ENCODE measurements around the gene CCDC171. TPM values are rescaled to one million over a fixed set of nuclear protein-coding genes. Genes with fewer than 3 reads are reported as not detected.

The CCDC171 gene
- total RNA-seq, 1 donor from 2014 or later, result 0.92 TPM

DNA sequence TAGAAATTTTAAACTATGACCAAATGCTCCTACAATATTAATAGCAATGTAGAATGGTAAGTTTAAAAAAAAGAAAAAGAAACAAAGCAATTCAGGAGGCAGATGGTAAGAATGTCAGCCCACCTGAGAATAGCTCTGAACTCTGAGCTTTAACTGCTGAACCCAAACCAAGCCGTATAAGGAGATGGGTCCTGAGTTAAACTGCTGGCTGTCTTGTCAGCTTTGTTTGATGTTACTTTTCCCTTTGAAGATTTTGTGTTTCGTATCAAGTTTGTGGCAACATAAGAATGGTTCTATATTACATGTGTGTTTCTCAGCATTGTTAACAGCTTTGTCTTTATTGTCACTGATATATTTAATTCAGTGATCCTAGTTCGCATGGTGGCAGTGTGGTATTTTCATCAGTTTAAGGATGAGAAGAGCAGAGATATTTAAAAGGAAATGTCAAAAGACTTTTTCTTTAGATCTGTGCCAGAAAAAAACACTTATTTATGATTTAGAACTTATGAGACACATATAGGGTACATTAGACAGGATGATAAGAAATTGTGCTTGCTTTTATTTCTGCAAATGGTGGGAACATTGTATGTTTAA is 390.1 kb downstream of the CCDC171 start:
- no peak overlapping the region for H3K4me3 ChIP-seq (ENCODE audit: low read depth, low read length)
- DNase-seq (ENCODE audit: low read depth), result no peak
- TF ChIP-seq, protein P1, sequence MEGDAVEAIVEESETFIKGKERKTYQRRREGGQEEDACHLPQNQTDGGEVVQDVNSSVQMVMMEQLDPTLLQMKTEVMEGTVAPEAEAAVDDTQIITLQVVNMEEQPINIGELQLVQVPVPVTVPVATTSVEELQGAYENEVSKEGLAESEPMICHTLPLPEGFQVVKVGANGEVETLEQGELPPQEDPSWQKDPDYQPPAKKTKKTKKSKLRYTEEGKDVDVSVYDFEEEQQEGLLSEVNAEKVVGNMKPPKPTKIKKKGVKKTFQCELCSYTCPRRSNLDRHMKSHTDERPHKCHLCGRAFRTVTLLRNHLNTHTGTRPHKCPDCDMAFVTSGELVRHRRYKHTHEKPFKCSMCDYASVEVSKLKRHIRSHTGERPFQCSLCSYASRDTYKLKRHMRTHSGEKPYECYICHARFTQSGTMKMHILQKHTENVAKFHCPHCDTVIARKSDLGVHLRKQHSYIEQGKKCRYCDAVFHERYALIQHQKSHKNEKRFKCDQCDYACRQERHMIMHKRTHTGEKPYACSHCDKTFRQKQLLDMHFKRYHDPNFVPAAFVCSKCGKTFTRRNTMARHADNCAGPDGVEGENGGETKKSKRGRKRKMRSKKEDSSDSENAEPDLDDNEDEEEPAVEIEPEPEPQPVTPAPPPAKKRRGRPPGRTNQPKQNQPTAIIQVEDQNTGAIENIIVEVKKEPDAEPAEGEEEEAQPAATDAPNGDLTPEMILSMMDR (conservative IDR thresholded peaks at IDR 0.05; ENCODE audit: low read depth, low read length), result no peak

DNA sequence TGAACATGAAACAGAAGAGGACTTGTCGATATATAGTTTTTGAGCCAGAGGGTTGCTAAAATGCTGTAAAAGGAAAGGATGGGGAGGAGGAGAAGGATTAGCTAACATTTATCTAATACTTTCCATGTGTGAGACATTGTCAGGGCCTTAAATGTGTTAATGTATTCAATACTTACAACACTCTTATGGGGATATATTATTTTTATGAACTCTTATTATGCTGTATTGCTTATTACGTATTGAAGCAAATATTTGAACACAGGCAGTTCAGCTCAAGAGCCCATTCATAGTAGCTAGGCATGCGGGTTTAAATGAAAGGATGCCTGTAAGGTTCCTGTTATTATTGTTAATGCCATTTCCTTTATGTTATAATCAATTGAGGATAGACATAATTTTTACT is 391.5 kb downstream of the CCDC171 start:
- TF ChIP-seq, protein P1 (conservative IDR thresholded peaks at IDR 0.05; ENCODE audit: low read depth, low read length), result no peak
- no peak overlapping the region for H3K4me3 ChIP-seq (ENCODE audit: low read depth, low read length)
- no peak for DNase-seq (ENCODE audit: low read depth)

DNA sequence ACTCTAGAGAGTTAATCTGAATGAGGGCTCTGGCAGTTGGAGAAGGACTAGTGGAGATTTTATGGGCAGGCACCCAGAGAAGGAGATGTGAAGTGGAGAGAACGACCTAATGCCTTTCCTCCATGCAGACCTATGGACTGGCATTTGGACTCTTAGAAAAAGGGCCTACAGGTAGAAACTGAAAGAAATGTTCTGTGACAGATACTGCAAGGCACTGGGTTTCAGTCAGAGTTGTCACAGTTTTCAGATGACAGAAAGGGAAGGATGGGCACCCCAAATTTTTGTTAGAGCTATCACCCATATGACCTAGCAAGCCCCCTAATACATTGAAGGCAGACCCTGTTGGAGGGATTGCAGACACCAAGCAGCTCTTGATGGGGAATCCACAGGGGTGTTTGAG is 406.8 kb downstream of the CCDC171 start:
- TF ChIP-seq, protein P1 (conservative IDR thresholded peaks at IDR 0.05; ENCODE audit: low read depth, low read length), result no peak
- DNase-seq (ENCODE audit: low read depth), result no peak
- H3K4me3 ChIP-seq (ENCODE audit: low read depth, low read length), result no peak overlapping the region

DNA sequence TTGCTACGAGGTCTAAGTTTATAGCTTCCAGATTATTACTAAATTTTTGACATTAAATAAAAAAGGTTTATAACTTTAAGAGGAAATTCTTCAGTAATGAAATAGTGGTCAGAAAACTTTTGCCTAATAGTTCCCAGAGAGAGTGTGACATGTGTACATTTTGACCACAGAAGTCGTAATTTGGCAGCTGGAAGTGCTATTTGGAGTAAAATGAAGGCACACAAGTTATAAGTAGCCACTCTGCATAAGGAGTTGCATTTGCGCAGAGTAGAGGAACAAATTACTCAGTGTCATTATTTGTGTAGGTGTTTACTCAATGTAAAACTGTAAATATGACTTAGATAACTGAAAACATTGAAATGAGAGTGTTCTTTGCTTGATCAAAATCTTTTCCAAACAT is 408.4 kb downstream of the CCDC171 start:
- no peak for DNase-seq (ENCODE audit: low read depth)
- H3K4me3 ChIP-seq (ENCODE audit: low read depth, low read length), result no peak overlapping the region
- TF ChIP-seq, protein P1 (conservative IDR thresholded peaks at IDR 0.05; ENCODE audit: low read depth, low read length), result no peak

DNA sequence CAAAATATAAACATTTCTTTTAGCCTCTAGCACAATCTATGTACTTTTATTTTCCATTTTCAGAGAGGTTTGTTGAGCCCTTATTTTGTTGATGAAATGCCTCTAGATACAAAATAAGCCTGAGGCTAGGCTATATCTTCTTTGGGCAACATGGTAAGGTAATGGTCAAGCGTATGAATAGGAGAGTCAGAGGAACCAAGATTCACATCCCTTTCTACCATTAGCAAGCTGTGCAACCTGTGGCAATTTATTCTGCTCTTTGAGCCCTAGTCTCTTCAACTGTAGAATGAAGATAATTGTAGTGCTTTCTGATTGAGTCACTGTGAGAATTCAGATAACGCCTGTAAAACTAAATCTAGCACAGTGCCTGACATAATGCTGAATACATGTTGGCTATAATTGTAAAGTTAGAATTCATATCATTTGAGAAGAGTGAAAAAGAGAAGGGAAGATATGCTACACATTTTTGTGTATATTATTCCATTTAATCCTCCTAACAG is 412.5 kb downstream of the CCDC171 start:
- TF ChIP-seq, protein P1 (conservative IDR thresholded peaks at IDR 0.05; ENCODE audit: low read depth, low read length), result no peak
- no peak overlapping the region for H3K4me3 ChIP-seq (ENCODE audit: low read depth, low read length)
- no peak for DNase-seq (ENCODE audit: low read depth)

DNA sequence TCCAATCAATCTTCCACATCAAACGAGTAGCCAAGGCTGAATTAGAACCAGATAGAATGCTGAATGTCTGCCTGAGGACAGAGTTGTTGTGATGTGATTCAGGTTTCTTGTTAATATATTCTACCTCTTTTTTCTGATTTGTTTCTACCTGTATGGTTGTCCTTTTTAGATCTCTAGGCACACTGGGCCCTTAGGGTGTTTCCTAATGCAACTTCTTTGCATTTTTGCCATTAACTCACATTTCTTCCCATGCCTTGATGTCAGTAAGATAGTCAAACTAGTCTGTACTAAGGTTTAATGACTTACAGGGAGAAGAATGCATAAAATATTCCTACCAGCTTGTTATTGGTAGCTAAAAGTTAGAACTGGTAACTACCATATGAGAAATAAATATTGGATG is 413.6 kb downstream of the CCDC171 start:
- no peak for DNase-seq (ENCODE audit: low read depth)
- TF ChIP-seq, protein P1 (conservative IDR thresholded peaks at IDR 0.05; ENCODE audit: low read depth, low read length), result no peak
- H3K4me3 ChIP-seq (ENCODE audit: low read depth, low read length), result no peak overlapping the region

DNA sequence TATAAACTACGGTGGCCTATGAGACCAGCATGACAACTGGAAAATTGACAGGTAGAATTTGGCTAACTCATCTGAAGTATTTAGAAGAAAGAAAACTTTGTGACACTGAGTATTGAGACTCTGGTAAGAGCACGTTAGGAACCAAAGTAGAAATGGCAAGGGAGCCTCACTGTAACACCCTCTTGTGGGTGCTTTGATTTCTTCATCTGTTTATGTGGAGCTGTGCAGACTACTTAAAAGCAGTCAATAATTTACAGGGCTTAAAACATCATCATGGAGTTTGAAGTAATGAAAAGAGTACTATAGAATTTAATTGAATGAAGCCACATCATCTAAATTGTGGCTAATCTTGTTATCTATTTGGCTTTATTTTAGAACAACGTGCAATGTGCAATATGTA is 414.2 kb downstream of the CCDC171 start:
- no peak overlapping the region for H3K4me3 ChIP-seq (ENCODE audit: low read depth, low read length)
- TF ChIP-seq, protein P1 (conservative IDR thresholded peaks at IDR 0.05; ENCODE audit: low read depth, low read length), result peak; percentile 47
- no peak for DNase-seq (ENCODE audit: low read depth)

Data from epithelial cell of proximal tubule (primary cell).